Measurements from ENCODE around the gene ANKRD40CL.
A peak's percentile ranks its signal among the peaks of the same experiment; 100 is the strongest.
"Not testable (repeated sequence)": the region's sequence is repeated elsewhere in the genome, so short reads cannot be mapped to it uniquely, and the experiment has no call there.

Gene ANKRD40CL

DNA sequence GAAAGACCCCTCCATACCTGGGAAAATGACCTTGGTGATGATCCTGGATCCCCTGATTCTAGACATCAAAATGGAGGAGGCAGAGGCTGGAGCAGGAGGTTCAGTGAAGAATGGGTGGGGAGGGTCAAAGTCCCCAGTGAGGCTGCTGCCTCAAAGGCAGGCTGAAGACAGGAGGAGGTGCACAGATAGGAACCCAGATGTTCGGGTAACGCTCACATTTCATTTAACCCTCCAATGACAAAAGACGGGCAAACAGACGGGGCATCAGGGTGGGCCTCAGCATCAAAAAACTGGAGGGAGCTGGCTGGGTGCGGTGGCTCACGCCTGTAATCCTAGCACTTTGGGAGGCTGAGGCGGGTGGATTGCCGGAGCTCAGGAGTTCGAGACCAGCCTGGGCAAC, at the start of gene ANKRD40CL:
Gene ANKRD40CL (minus strand): TSS at position 73 of the 400 bp plus-strand sequence. CDS start 605 bp downstream, outside the sequence.
- no peak for DNase-seq

GRCh38 chr17:50816271-50816670, 49.0 kb upstream of the ANKRD40CL start:
- no peak for DNase-seq

- no peak for DNase-seq
Measured at GRCh38 chr17:50815400-50815799, 48.1 kb upstream of the ANKRD40CL start.

- no peak for DNase-seq
Measured at GRCh38 chr17:50813583-50813982, 46.3 kb upstream of the ANKRD40CL start.

- no peak for DNase-seq
Measured at GRCh38 chr17:50808888-50809287, 41.6 kb upstream of the ANKRD40CL start.

DNA sequence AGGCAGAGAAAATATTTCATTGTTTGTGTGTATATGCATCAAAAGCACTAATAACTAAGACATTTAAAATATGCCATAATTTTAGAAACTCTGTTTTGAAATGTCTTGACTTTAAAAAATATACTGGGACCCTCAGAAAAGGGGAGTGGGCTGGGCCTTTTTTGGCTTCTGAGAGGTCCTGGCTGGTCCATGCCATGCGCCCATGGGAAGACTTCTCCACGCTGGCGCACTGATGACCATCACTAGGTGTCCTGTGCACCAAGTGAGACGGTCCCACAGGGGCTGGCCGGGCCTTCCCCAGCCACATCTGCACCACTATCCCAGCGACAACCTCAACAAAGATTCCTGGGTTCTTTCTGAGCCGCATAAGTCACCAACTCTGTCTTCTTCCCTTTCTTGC, 41.1 kb upstream of the ANKRD40CL start:
- DNase-seq: no peak

DNA sequence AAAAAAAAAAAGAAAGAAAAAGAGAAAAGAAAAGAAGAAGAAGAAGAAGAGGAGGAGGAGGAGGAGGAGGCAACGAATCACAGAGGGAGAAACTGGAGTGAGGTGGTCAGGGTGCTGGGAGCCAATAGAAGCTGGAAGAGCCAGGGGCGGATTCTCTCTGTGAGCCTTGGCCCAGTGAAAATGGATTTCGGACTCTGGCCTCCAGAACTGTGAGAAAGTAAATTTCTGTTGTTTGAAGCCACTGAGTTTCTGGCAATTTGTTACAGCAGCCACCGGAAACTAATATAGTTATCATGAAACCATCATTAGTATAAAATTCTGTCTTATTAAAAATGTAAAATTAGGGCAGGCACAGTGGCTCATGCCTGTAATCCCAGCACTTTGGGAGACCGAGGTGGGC, 40.4 kb upstream of the ANKRD40CL start:
- no peak for DNase-seq

GRCh38 chr17:50807009-50807408, 39.7 kb upstream of the ANKRD40CL start:
- DNase-seq: peak; percentile 66 to 73

DNA sequence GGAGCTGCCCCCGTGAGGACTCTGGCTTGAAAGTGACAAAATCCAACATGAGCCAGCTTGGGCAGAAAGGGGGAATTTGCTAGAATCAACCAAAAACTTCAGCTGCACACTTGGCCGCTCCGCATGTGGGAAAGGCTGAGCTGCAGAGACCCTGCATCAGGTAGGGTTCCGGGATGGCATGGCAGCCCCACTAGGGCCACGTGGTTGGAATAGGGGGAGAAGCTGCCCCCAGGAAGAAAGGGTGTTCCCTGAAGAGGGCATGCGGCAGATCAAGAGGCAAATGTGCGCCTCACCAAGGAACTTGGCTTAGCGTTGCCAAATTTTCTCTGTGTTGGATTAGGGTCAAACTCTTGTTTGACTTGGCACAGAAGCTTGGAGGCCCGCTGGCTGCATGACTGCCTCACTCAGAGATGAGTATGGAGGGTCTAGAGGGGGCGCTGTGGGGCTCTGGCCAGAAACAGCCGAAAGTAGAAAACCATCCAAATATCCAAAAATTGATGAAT, 38.9 kb upstream of the ANKRD40CL start:
- DNase-seq: no peak

GRCh38 chr17:50805486-50805885, 38.2 kb upstream of the ANKRD40CL start:
- DNase-seq: no peak

DNA sequence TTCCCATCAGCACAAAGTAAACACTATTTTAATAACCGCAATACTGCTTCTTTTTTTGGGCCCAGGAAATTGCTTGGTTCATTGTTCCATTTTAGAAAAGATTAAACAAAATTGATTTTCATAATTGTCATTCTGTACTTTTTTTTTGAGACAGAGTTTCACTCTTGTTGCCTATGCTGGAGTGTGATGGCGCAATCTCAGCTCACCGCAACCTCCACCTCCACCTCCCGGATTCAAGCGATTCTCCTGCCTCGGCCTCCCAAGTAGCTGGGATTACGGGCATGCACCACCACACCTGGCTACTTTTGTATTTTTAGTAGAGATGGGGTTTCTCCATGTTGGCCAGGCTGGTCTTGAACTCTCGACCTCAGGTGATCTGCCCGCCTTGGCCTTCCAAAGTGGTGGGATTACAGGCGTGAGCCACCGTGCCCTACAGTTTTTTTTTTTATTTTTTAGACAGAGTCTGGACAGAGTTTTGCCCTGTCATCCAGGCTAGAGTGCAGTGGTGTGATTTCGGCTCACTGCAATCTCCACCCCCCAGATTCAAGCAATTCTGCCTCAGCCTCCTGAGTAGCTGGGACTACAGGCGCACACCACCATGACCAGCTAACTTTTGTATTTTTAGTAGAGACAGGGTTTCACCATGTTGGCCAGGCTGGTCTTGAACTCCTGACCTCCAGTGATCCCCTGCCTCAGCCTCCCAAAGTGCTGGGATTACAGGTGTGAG, 37.6 kb upstream of the ANKRD40CL start:
- DNase-seq: not testable (repeated sequence)

- no peak for DNase-seq
Measured at GRCh38 chr17:50803676-50804075, 36.4 kb upstream of the ANKRD40CL start.

GRCh38 chr17:50802609-50803571, 35.6 kb upstream of the ANKRD40CL start:
- DNase-seq: no peak

- no peak for DNase-seq
Measured at GRCh38 chr17:50800196-50800700, 32.9 kb upstream of the ANKRD40CL start.

GRCh38 chr17:50799582-50799981, 32.3 kb upstream of the ANKRD40CL start:
- DNase-seq: no peak

DNA sequence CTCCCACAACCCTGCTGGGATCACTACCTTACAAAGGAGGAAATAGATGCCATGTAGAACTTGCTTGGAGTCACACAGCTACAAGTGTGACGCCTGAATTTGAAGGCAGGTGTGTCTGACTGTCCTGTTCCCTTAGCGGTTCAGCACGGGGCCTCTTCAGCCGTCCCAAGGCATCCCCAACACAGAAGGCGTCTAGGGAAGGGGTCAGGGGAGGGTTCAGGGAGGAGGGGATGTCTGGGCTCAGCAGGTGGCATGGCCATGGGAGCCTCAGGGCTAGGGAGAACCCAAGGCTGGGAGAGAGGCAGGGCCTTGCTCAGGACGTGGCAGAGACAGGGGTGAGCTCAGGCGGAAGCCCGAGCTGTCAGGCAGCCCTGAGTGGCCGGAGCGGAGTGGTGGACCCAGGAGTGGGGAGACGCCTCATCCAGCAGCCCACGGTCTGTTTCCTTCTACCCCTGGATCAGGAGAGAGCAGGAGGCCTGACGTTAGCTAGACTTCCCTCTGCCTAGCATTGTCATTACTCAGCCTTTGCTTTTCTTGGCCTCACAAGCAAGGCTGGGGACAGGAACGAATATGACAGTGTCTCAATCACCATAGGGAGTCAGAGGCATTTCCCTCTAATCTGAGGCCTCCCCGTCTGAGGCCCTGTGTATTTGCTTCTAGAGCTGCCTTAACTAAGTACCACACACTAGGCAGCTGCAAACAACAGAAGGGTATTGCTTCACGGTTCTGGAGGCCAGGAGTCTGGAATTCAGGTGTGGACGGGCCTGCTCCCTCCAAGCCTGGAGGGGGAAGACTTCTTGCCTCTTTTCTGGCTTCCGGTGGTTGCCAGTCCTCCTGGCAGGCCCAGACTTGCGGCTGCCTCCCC, 31.3 kb upstream of the ANKRD40CL start:
- peak in 1 of 2 experiments; percentile 53 for DNase-seq

- no peak for DNase-seq
Measured at GRCh38 chr17:50797135-50797810, 30.0 kb upstream of the ANKRD40CL start.

- no peak for DNase-seq
Measured at GRCh38 chr17:50794361-50794760, 27.0 kb upstream of the ANKRD40CL start.

GRCh38 chr17:50793007-50793406, 25.7 kb upstream of the ANKRD40CL start:
- no peak for DNase-seq

DNA sequence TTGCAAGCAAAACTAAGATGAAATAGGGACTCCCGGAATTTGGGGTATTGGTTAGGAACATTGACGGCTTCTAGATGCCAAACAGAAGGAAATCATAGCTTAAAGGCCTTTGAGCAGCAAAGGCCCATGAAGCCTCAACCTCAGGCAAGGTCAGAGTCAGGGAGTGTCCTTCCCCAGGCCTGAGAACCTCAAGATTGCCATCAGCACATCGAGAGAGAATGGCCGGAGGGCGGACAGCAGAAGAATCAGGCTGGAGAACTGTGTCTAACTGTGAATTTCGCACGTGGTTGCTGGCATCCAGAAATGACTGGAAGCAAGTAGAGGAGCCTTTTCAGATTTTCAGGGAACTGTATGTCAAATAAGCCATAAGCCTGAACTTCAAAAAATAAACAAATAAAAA, 24.8 kb upstream of the ANKRD40CL start:
- DNase-seq: no peak

GRCh38 chr17:50790618-50791017, 23.3 kb upstream of the ANKRD40CL start:
- DNase-seq: no peak

- DNase-seq: peak in 1 of 2 experiments; percentile 29
Measured at GRCh38 chr17:50787106-50787505, 19.8 kb upstream of the ANKRD40CL start.
